Stimulated activated CD4-positive, alpha-beta T cell treated with anti-CD3 and anti-CD28 coated beads, Interleukin-15, amount 100 ng/mL, for 48 hours (primary cell): Measurements from ENCODE around the gene MCRIP2.
A peak's percentile ranks its signal among the peaks of the same experiment; 100 is the strongest.

Experiments
- DNase-seq, 2 donors: peaks; one replicate each; pipeline ENCODE4 v3.0.0-alpha.2; 2020; ENCODE audit warnings: low read depth in 2 of 2

The MCRIP2 gene

DNA sequence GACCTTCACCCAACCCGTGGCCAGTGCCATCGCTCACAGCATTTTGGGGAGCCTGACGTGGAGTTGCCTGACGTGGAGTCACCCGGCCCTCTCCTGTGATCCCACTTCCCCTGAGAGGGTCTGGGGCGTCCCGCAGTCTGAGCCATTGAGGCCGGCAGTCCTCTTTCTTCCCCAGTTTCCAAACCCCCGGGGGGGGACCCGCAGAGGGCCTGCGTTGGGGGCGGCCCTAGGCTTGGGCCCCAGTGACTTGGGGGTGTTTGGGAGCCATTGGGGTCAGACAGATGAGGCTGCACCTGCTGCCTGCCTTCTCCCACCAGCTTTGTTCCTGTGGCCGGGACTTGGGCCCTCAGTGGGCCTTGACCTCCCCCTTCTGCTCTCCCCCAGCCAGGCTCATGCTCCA is 28.0 kb downstream of the MCRIP2 start:
- no peak for DNase-seq

DNA sequence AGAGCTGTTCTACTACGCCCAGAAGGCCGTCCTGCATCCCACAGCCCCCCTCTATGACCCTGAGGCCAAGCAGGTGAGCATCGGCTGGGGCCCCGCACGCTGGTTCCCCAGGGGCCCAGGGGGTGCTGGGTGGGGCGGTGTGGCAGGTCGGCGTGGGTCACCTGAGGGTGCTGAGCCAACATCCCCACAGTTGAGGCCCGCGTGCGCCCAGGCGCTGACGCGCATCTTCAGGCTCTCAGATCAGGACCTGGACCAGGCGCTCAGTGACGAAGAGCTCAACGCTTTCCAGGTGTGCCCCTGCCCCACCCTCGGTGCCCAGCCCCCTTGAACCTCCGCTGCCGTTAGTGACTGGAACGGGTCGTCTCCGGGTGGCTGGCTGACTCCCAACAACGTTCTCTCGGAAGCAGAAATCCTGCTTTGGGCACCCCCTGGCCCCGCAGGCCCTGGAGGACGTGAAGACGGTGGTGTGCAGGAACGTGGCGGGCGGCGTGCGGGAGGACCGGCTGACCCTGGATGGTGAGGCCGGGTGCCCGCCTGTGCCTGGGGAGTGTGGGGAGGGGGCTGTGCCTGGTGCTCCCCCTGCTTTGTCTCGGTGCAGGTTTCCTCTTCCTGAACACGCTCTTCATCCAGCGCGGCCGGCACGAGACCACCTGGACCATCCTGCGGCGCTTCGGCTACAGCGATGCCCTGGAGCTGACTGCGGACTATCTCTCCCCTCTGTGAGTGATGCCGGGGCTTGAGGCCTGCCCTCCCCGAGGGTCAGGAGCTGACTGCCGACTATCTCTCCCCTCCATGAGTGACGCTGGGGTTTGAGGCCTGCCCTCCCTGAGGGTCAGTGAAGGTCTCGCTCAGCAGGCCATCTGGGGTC is 29.1 kb downstream of the MCRIP2 start:
- DNase-seq: no peak

DNA sequence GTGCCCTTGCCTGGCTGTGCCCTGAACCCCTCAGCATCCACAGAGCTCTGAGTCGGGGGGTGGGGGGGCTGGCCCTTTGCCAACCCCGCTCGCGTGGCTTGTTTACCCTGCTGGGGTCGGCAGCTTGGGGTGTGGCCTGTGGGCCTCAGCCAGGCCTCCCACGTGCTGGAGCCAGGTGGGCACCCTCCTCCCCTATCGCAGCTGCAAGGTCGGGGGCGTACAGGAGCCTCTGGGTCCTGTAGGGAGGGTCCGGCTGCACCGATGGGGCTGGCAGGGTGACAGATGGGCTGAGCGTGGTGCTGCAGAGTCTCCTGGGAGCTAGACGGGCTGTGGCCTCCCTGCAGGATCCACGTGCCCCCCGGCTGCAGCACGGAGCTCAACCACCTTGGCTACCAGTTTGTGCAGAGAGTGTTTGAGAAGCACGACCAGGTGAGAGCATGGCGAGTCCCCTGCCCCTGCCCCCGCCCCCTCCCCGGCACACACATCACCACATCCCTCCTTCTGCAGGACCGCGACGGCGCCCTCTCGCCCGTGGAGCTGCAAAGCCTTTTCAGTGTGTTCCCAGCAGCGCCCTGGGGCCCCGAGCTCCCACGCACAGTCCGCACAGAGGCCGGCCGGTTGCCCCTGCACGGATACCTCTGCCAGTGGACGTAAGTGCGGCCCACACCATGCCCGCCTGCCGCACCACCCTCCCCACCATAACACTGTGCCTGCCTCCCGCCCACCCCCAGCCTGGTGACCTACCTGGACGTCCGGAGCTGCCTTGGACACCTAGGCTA is 29.9 kb downstream of the MCRIP2 start:
- no peak for DNase-seq

DNA sequence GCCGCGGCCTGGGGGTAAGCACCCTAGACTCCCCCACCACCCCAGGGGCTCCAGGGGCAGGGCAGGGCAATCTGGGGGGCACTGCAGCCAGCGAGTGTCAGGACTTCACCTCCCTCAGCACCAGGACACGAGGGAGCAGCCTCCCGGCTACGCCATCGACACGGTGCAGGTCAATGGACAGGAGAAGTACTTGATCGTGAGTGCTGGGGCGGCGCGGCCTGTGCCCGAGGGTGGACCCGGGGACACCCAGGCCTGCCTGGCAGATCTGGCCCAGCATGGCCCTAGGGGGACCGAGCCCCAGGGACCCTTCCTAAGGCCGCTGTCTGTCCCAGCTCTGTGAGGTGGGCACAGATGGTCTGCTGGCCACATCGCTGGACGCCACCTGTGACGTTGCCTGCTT is 30.7 kb downstream of the MCRIP2 start:
- no peak for DNase-seq

DNA sequence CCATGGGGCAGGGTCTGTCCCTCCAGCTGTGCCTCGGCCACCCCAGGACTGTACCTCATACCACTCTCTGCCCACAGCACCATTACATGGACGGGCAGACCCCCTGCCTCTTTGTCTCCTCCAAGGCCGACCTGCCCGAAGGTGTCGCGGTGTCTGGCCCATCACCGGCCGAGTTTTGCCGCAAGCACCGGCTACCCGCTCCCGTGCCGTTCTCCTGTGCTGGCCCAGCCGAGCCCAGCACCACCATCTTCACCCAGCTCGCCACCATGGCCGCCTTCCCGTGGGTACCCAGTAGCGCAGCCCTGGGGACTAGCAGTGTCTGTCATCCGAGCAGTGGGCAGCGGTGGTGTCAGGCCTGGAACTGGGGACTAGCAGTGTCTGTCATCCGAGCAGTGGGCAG is 31.2 kb downstream of the MCRIP2 start:
- DNase-seq: no peak

DNA sequence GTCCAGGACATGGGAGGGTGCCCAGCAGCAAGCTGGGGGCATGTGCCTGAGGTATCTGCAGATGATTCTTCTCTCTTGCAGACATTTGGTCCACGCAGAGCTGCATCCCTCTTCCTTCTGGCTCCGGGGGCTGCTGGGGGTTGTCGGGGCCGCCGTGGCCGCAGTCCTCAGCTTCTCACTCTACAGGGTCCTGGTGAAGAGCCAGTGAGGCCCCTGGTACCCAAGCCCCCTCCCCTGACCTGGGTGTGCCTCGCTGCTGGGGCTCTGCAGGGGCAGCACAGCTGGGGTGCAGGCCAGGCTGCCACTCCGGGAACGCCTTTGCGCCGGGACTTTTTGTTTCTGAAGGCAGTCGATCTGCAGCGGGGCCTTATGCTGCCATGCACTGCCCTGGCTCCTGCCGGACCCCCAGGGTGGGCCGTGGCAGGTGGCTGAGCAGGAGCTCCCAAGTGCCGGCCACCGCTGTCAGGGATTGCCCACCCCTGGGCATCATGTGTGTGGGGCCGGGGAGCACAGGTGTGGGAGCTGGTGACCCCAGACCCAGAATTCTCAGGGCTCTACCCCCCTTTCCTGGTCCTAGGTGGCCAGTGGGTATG is 31.9 kb downstream of the MCRIP2 start:
- no peak for DNase-seq

DNA sequence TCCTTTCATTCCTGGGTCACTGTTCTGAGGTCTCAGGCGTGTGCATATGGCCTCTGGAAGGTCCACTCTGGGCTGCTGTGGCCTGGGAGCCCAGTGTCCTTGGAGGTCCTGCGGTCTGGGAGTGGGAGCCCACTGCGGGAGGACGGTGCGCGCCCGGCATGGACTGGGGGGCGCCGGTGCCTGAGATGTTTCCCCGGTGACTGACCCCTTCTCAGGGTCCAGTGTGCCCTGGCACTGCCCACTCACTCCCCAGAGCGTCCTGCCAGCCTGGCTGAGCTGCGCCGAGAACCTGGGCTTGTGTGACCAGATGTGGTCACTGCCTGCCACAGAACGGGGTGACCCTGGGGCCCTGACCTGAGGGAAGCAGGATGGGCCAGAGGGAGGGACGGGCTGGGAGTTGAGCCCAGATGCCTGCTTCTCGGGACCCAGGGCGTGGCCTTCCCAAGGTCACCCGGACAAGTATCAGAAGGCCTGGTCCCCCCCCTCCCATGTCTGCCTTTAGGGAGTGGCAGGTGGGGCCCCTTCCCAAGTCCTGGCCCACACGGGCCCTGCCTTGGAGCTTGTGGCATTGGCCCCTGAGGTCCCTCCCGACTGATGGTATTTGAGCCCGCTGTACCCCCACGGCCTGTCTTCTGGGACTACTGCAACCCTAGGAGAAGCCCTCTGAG is 32.7 kb downstream of the MCRIP2 start:
- DNase-seq: no peak

DNA sequence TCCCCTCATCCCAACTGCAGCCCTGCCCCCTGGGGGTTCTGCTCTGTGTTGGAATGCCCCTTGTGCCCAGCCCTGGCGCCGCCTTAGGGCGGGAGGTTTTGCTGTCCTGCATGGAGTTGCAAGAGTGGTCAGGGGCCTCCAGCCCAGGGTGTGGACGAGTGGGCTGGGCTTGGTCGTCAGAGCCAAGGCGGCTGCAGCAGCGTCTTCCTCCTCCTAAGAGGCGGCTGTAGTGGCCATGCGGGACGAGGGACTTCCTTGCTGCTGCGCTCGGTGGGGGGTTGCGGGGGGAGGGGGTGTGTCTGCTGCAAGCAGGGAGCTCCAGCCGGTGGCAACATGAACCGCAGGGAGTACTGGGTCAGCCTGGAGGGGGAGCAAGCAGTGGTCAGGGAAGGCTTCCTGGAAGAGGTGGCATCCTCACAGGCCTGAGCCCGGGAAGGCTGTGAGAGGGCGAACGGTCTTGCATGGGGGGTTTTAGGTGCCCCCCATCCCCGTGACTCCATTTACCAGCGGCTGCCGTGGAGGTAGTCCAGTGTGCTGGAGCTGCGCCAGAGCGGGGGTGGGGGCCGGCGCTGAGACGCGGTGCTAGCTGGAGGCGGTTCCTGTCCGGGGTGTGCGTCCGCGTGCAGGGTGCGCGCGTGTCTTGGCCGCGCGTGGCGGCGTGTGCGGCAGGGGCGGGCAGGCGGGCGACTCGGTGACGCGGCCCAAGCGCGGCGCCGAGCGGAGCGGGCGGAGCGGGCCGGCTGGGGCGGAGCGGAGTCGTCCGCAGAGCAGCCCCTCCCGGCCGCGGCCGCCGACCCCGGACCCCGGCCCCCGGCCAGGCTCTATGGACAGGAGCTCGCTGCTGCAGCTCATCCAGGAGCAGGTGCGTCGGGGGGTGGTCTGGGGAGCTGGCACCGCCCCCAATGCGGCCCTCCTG is 33.6 kb downstream of the MCRIP2 start, which contains the start of gene RHBDL1:
Gene RHBDL1, plus strand, starts transcription at position 704 of the 916 bp plus-strand sequence. Its CDS starts 120 bp downstream, at position 824.
- DNase-seq: no peak

DNA sequence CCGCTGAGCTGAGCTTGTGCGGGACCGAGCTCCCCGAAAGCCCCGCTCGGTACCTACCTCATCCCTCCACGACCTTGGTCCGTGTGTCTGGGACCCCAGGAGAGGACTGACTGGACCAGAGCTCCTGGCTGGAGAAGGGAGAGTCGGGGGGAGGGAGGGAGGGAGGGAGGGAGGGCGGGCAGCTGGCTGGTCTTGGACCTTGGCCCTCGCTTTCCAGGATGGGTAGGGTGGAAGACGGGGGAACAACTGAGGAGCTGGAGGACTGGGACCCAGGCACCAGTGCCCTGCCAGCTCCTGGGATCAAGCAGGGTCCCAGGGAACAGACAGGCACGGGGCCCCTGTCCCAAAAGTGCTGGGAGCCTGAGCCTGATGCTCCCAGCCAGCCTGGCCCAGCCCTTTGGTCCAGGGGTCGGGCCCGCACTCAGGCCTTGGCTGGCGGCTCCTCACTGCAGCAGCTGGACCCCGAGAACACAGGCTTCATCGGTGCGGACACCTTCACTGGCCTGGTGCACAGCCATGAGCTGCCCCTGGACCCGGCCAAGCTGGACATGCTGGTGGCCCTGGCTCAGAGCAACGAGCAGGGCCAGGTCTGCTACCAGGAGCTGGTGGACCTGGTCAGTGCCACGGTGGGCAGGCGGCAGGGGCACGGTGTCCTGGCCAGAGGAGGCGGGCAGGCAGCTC is 34.4 kb downstream of the MCRIP2 start:
- DNase-seq: no peak

DNA sequence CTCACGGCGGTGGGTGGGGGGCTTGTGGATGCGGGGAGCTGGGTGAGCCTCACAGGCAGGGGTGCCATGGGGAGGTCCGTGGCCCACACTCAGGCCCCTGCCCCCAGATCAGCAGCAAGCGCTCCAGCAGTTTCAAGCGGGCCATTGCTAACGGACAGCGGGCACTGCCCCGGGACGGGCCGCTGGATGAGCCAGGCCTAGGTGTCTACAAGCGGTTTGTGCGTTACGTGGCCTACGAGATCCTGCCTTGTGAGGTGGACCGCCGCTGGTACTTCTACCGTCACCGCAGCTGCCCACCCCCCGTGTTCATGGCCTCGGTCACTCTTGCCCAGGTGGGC is 34.9 kb downstream of the MCRIP2 start:
- no peak for DNase-seq

DNA sequence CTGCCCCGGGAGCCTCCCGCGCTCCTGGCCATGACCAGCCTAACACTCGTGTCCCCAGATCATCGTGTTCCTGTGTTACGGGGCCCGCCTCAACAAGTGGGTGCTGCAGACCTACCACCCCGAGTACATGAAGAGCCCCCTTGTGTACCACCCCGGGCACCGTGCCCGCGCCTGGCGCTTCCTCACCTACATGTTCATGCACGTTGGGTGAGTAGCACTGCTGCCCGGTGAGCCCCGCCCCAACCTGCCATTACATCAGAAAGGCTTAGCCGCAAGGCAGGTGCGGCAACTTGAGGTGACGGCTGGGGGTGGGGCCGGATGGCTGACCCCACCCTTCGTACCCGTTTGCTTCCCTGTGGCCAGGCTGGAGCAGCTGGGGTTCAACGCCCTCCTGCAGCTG is 35.3 kb downstream of the MCRIP2 start:
- no peak for DNase-seq

DNA sequence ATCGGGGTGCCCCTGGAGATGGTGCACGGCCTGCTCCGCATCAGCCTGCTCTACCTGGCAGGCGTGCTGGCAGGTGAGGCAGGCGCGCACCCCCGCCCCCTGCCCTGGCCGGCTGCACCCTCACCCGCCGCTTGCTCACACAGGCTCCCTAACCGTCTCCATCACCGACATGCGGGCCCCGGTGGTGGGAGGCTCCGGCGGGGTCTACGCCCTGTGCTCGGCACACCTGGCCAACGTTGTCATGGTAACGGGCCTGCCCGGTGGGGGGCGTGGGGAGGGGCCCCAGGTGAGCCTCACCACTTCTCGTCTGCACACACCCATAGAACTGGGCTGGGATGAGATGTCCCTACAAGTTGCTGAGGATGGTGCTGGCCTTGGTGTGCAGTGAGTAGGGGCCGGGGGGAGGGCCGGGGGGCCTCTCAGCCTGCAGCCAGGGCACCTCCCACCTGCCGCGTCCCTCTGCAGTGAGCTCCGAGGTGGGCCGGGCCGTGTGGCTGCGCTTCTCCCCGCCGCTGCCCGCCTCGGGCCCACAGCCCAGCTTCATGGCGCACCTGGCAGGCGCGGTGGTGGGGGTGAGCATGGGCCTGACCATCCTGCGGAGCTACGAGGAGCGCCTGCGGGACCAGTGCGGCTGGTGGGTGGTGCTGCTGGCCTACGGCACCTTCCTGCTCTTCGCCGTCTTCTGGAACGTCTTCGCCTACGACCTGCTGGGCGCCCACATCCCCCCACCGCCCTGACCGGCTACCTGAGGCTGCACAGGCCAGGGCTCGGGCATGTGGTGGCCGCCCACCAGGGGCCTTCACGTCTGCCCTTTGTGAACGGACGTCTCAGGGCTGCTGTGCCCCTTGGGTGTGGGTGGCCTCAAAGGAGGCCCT is 35.9 kb downstream of the MCRIP2 start:
- DNase-seq: no peak

DNA sequence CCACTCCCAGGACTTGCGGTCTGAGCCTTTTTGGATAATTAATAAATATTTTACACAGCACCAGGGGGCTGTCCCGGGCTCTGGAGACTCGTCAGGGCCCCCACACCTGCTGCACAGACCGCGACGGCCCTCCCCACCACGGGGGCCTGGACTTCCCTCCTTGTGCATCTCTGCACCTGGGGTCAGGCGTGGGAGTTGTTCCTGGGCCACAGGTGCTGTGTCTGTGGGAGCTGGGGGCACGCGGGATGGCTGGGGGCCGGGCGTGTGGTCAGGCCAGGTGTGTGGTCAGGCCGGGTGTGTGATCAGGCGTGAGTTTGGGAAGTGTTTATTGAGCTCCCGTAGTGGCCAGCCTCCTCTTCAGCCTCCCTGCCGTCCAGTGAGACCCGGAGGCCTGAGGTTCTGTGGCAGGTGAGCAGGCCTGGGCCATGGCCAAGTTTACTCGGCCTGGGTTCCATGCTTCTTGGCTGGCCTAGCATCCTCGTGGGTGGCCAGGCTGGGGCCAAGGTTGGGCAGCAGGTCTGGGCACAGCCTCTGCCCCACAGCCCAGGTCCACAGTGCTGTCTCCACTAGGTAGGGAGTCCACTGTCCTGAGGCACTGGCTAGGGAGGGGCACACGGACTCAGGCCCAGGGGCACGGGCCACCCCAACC is 36.7 kb downstream of the MCRIP2 start:
- DNase-seq: no peak

DNA sequence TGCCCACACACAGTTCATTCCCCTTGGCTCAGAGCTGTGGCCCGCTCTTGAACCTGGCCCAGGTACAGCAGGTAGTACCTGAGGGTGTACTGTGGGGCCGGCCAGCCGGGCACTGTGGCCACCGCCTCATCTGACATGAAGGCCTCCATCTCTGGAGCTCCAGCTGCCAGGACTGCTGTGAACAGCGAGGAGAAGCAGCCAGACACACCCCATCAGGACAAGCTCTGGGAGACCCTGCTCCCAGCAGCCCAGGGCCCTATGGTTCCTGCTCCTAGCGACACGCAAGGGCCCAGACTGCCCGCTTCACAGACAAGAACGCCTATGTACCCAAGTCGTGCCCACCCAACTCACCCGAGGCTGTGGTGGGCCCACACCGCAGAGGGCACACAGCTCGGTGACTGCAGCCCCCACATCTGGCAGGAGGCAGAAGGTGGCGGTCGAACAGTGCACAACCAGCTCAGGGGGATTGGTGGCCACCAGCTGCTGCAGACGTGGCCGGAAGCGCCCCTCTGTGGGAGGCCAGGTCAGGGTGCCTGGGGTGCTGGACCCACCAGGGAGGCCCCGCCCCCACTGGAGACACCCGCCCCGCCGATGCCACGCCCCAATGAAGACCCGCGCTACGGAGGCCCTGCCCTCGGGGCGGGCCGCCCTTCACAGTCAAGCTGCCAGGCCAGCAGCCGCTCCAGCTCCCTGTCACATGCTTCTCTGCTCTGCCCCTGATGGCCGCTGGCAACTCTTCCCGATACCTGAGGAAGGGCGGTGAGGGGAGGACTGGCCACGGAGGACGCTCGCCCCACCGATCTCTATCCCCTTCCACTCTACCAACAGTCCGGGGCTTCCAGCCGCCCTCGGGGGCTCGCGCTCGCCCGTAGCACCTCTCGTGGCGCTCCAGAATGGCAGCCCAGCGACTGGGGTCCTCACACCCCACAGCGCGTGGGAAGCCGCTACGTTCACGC is 37.5 kb downstream of the MCRIP2 start:
- DNase-seq: peak; percentile 33 to 40

DNA sequence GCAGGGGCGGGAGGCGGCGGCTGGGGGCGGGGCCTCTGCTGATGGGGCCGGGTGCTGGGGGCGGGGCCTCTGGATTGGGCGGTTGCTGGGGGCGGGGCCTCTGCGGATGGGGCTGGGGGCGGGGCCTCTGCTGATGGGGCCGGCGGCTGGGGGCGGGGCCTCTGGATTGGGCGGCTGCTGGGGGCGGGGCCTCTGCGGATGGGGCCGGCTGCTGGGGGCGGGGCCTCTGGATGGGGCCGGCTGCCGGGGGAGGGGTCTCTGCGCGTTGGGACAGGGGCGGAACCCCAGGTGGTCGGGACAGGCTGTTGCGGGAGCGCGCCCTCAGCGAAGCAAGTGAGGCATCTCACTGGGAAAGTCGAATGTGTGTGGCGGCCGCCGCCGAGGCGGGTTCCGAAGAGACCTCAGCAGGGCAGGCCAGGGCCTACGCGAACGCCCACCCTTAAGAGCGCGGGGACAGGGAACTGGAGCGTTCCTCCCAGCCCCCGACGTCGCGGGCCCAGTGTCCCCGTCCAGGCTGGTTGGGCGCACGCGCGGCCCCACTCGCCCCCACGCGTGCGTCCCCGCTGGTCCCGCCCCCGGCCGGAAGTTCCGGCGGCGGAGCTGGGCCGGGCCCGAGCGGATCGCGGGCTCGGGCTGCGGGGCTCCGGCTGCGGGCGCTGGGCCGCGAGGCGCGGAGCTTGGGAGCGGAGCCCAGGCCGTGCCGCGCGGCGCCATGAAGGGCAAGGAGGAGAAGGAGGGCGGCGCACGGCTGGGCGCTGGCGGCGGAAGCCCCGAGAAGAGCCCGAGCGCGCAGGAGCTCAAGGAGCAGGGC is 38.4 kb downstream of the MCRIP2 start, which contains the start of gene STUB1:
Gene STUB1, plus strand, starts transcription at position 597 of the 811 bp plus-strand sequence. Its CDS starts 116 bp downstream, at position 713.
- peak; percentile 84 to 87 for DNase-seq

DNA sequence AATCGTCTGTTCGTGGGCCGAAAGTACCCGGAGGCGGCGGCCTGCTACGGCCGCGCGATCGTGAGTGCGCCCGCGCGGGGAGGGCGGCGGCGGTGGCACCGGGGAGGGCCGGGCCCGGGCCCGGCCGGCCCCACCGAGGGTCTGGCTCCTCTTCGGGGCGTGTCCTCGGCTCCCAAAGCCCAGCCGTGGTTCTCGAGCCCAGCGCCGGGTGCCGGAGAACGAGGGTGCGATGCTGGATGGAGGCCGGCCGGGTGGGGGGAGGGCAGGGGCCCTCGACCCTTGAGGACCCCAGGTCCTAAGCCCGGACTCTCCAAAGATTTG is 39.0 kb downstream of the MCRIP2 start:
- no peak for DNase-seq
